Measurements from ENCODE around the gene PHLDA3.

DNA sequence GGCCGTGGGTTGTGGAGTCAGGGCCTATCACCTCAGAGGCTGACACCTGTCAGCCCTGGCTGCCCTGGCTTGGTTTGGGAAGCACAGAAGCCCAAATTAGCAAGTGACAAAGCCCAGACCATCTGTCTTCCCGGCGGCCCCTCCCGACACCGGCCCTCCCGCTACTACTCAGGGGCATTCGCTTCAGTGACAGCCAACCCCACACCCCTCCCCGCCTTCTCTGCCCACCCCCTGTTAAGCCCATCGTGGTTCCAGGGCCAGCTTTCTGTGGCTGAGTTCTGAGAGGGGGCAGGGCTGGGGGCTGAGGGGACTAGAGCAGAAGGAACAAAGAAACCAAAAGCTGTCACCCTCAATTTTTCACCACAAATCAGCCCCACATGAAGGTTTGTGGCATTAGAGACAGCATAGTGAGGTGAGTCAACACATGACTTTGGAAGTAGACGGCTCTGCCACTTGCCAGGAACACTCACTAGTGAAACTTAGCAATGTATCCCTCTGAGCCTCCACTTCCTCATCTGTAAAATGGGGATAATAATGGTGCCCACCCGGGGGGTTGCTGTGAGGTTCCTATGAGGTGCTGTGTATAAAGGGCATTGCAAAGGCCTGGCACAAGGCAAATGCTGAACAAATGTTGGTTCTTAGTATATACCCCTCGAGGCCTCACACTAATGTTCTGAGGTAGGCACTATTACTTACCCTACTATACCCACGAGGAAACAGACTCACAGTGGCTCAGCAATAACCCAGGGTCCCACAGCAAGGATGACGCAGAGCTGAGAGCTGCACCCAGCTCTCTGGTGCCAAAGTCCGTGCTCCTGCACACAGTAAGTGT is 42.3 kb downstream of the PHLDA3 start:
- TF ChIP-seq, protein P1, sequence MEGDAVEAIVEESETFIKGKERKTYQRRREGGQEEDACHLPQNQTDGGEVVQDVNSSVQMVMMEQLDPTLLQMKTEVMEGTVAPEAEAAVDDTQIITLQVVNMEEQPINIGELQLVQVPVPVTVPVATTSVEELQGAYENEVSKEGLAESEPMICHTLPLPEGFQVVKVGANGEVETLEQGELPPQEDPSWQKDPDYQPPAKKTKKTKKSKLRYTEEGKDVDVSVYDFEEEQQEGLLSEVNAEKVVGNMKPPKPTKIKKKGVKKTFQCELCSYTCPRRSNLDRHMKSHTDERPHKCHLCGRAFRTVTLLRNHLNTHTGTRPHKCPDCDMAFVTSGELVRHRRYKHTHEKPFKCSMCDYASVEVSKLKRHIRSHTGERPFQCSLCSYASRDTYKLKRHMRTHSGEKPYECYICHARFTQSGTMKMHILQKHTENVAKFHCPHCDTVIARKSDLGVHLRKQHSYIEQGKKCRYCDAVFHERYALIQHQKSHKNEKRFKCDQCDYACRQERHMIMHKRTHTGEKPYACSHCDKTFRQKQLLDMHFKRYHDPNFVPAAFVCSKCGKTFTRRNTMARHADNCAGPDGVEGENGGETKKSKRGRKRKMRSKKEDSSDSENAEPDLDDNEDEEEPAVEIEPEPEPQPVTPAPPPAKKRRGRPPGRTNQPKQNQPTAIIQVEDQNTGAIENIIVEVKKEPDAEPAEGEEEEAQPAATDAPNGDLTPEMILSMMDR (IDR thresholded peaks at IDR 0.05 in 8 of 11, conservative IDR thresholded peaks at IDR 0.05 in 3 of 11), result no peak
- TF ChIP-seq POLR2A (IDR thresholded peaks at IDR 0.05), result no peak
